Caco-2 (cell line): ENCODE measurements around the gene RNF7. TPM values are rescaled to one million over a fixed set of nuclear protein-coding genes. Genes with fewer than 3 reads are reported as not detected.

ENCODE experiments used
- BruUV-seq: library from RNA; stranded (reverse); fragments of 400-500 nt; replicated peaks from 2 replicates; lab custom pipeline; 2021; lab: Mats Ljungman, UMichigan
- CTCF ChIA-PET: fragments of 300-600 bp; sonication (Branson Sonifier 250); formaldehyde crosslinking; loops from one replicate; lab custom pipeline; 2022; ENCODE audit warnings: antibody characterized with exemption; lab: Charles Lee
- POLR2A ChIA-PET: fragments of 300-600 bp; sonication (Branson Sonifier 250); formaldehyde crosslinking; loops from one replicate; lab custom pipeline; 2022; ENCODE audit warnings: antibody characterized with exemption; lab: Charles Lee
- DNase-seq, 2 experiments: peaks; one replicate each; pipeline versions ENCODE4 v3.0.0 to v3.0.0-alpha.2; 2020 to 2022
- H3K27me3 ChIP-seq: replicated peaks from 2 replicates; pipeline ENCODE4 v1.6.0; 2011; ENCODE audit warnings: low read length; ENCODE audit not compliant: control insufficient read depth, insufficient read depth
- H3K36me3 ChIP-seq: 2 replicates; pipeline ENCODE4 v1.5.1; 2011; ENCODE audit warnings: low read length; ENCODE audit not compliant: control insufficient read depth, insufficient read depth
- H3K4me1 ChIP-seq: fragments of 250-450 bp; sonication (Bioruptor Pico); 2 replicates; pipeline ENCODE4 v1.5.1; 2020; ENCODE audit warnings: mild to moderate bottlenecking
- H3K4me3 ChIP-seq: 2 replicates; pipeline ENCODE4 v1.5.1; 2011; ENCODE audit warnings: low read depth, mild to moderate bottlenecking, control low read depth, low read length
- H3K9me3 ChIP-seq: fragments of 250-450 bp; sonication (Bioruptor Pico); 2 replicates; pipeline ENCODE4 v1.5.1; 2020; ENCODE audit warnings: mild to moderate bottlenecking, moderate library complexity
- H3K27ac Mint-ChIP-seq: one replicate; pipeline ENCODE4 v1.8.0; 2022; ENCODE audit warnings: mixed read lengths; ENCODE audit not compliant: unreplicated experiment
- H3K27me3 Mint-ChIP-seq: one replicate; pipeline ENCODE4 v1.8.0; 2022; ENCODE audit warnings: mixed read lengths; ENCODE audit not compliant: insufficient read depth, unreplicated experiment
- H3K36me3 Mint-ChIP-seq: one replicate; pipeline ENCODE4 v1.8.0; 2022; ENCODE audit warnings: mild to moderate bottlenecking, mixed read lengths; ENCODE audit not compliant: insufficient read depth, unreplicated experiment
- H3K4me1 Mint-ChIP-seq: one replicate; pipeline ENCODE4 v1.8.0; 2022; ENCODE audit warnings: low read depth, mixed read lengths; ENCODE audit not compliant: unreplicated experiment
- H3K4me3 Mint-ChIP-seq: one replicate; pipeline ENCODE4 v1.8.0; 2022; ENCODE audit warnings: mild to moderate bottlenecking, moderate library complexity, mixed read lengths; ENCODE audit not compliant: unreplicated experiment
- H3K9me3 Mint-ChIP-seq: one replicate; pipeline ENCODE4 v1.8.0; 2022; ENCODE audit warnings: mixed read lengths; ENCODE audit not compliant: unreplicated experiment
- intact Hi-C: fragments of 100-400 bp; cut with micrococcal nuclease; formaldehyde crosslinking; loops from one replicate; pipeline ENCODE4 v1.10.0; 2022; ENCODE audit not compliant: unreplicated experiment
- total RNA-seq: library from RNA; stranded (reverse); gene quantifications from 2 replicates; pipeline ENCODE4 v1.2.3, GENCODE V29; 2022
- TF ChIP-seq, protein P1 (sequence below), 2 experiments: fragments of 200-600 bp in 1 of 2; IDR thresholded peaks; 1 replicate in 1 of 2; 2 replicates in 1 of 2; pipeline versions ENCODE4 v1.5.1 to v1.8.0; 2011 to 2022; ENCODE audit warnings: antibody characterized with exemption in 1 of 2, control low read depth in 1 of 2, inconsistent platforms in 1 of 2, low read depth in 1 of 2, low read length in 1 of 2, mild to moderate bottlenecking in 1 of 2, moderate library complexity in 1 of 2; ENCODE audit not compliant: insufficient read depth in 1 of 2, severe bottlenecking in 1 of 2, unreplicated experiment in 1 of 2

Gene RNF7
- total RNA-seq, 1 experiment from 2014 or later, result 96.3 TPM

GRCh38 chr3:141725036-141725435 lies 13.1 kb upstream of the RNF7 start:
- DNase-seq, result no peak
- intact Hi-C loops, result no loop called here
- POLR2A ChIA-PET, result no interaction called here
- CTCF ChIA-PET, result no interaction called here
- H3K4me1 Mint-ChIP-seq, result peaks cover 9% of the 10 kb centered on the region
- Histone ChIP-seq H3K4me1 (peaks cover 9% of the 10 kb centered on the region), H3K27me3 (no peaks in the 10 kb centered on the region), H3K9me3 (no peaks in the 10 kb centered on the region), H3K36me3 (no peaks in the 10 kb centered on the region), H3K4me3 (no peak overlapping the region)
- no peaks in the 10 kb centered on the region for H3K27me3 Mint-ChIP-seq
- TF ChIP-seq, protein P1, sequence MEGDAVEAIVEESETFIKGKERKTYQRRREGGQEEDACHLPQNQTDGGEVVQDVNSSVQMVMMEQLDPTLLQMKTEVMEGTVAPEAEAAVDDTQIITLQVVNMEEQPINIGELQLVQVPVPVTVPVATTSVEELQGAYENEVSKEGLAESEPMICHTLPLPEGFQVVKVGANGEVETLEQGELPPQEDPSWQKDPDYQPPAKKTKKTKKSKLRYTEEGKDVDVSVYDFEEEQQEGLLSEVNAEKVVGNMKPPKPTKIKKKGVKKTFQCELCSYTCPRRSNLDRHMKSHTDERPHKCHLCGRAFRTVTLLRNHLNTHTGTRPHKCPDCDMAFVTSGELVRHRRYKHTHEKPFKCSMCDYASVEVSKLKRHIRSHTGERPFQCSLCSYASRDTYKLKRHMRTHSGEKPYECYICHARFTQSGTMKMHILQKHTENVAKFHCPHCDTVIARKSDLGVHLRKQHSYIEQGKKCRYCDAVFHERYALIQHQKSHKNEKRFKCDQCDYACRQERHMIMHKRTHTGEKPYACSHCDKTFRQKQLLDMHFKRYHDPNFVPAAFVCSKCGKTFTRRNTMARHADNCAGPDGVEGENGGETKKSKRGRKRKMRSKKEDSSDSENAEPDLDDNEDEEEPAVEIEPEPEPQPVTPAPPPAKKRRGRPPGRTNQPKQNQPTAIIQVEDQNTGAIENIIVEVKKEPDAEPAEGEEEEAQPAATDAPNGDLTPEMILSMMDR (IDR thresholded peaks at IDR 0.05; ENCODE audit: insufficient read depth in 1 of 2, low read depth in 1 of 2, low read length in 1 of 2, severe bottlenecking in 1 of 2, unreplicated experiment in 1 of 2), result no peak
- BruUV-seq, result no TSS peak
- no peaks in the 10 kb centered on the region for H3K9me3 Mint-ChIP-seq
- no peak overlapping the region for H3K4me3 Mint-ChIP-seq
- no peak overlapping the region for H3K27ac Mint-ChIP-seq
- H3K36me3 Mint-ChIP-seq, result no peaks in the 10 kb centered on the region

- BruUV-seq, result no TSS peak
- ChIA-PET CTCF (no interaction called here), POLR2A (no interaction called here)
- no peaks in the 10 kb centered on the region for H3K9me3 ChIP-seq
- Mint-ChIP-seq H3K9me3 (no peaks in the 10 kb centered on the region), H3K27ac (no peak overlapping the region), H3K36me3 (no peaks in the 10 kb centered on the region), H3K27me3 (no peaks in the 10 kb centered on the region), H3K4me1 (peaks cover 9% of the 10 kb centered on the region), H3K4me3 (no peak overlapping the region)
- peaks cover 9% of the 10 kb centered on the region for H3K4me1 ChIP-seq
- H3K27me3 ChIP-seq, result no peaks in the 10 kb centered on the region
- no peak for DNase-seq
- TF ChIP-seq, protein P1 (IDR thresholded peaks at IDR 0.05; ENCODE audit: insufficient read depth in 1 of 2, low read depth in 1 of 2, low read length in 1 of 2, severe bottlenecking in 1 of 2, unreplicated experiment in 1 of 2), result no peak
- intact Hi-C loops, result no loop called here
- no peak overlapping the region for H3K4me3 ChIP-seq
- H3K36me3 ChIP-seq, result no peaks in the 10 kb centered on the region
Measured at GRCh38 chr3:141726483-141726882, 11.6 kb upstream of the RNF7 start.

GRCh38 chr3:141728355-141728892 lies 9.7 kb upstream of the RNF7 start:
- peaks cover 9% of the 10 kb centered on the region for H3K4me1 Mint-ChIP-seq
- Histone ChIP-seq H3K4me3 (no peak overlapping the region), H3K36me3 (no peaks in the 10 kb centered on the region), H3K27me3 (no peaks in the 10 kb centered on the region), H3K4me1 (peaks cover 9% of the 10 kb centered on the region), H3K9me3 (no peaks in the 10 kb centered on the region)
- H3K27ac Mint-ChIP-seq, result peak overlapping the region; percentile 10
- peak; percentile 62 to 76 for DNase-seq
- no peaks in the 10 kb centered on the region for H3K27me3 Mint-ChIP-seq
- POLR2A ChIA-PET, result interaction anchor here (0.6 to 0.8 kb wide), 3 partner anchors 189 to 725 kb away, joined by 3 to 5 read pairs (median 3); no protein-coding TSS in a partner anchor
- intact Hi-C loops, result loop anchor here (1.0 kb wide), 1 partner anchor 10 kb away; the partner anchor contains the start of gene RNF7
- H3K36me3 Mint-ChIP-seq, result no peaks in the 10 kb centered on the region
- BruUV-seq, result no TSS peak
- TF ChIP-seq, protein P1 (IDR thresholded peaks at IDR 0.05; ENCODE audit: insufficient read depth in 1 of 2, low read depth in 1 of 2, low read length in 1 of 2, severe bottlenecking in 1 of 2, unreplicated experiment in 1 of 2), result peak in 1 of 2 experiments; percentile 12
- H3K4me3 Mint-ChIP-seq, result peak overlapping the region; percentile 42
- H3K9me3 Mint-ChIP-seq, result no peaks in the 10 kb centered on the region
- CTCF ChIA-PET, result interaction anchor here (0.6 to 1.2 kb wide), 2 partner anchors 10 to 40 kb away, joined by 3 to 7 read pairs; no protein-coding TSS in a partner anchor
